HCT116 (cell line): Measurements from ENCODE around the gene PDCD1LG2. TPM values are rescaled to one million over a fixed set of nuclear protein-coding genes. Genes with fewer than 3 reads are reported as not detected.

Experiments used
- ATAC-seq: fragments of 200-7000 bp; cut with Tn5 transposase; 2 replicates; pipeline ENCODE4 v1.9.1; 2020; ENCODE audit warnings: mild to moderate bottlenecking, moderate library complexity
- BruUV-seq: library from RNA; stranded (reverse); fragments of 400-500 nt; replicated peaks from 2 replicates; lab custom pipeline; 2021; lab: Mats Ljungman, UMichigan
- CTCF ChIA-PET: fragments of 300-600 bp; sonication (Branson Sonifier 250); formaldehyde crosslinking; loops from one replicate; lab custom pipeline; 2021; ENCODE audit warnings: antibody characterized with exemption; lab: Charles Lee
- POLR2A ChIA-PET: fragments of 300-600, 350-600 bp; sonication (Branson Sonifier 250); formaldehyde crosslinking; loops from one replicate; lab custom pipeline; 2021; ENCODE audit warnings: antibody characterized with exemption; lab: Charles Lee
- RAD21 ChIA-PET, 2 experiments: fragments of 300-600 bp; sonication (Branson Sonifier 250); formaldehyde crosslinking; loops; one replicate each; lab custom pipeline; 2023; ENCODE audit warnings: low total read pairs in 2 of 2; ENCODE audit not compliant: uncharacterized antibody in 2 of 2, unreplicated experiment in 2 of 2, low non-redundant PET in 1 of 2; lab: Charles Lee
- DNase-seq: peaks from one replicate; pipeline ENCODE4 v3.0.0-alpha.2; 2010; ENCODE audit warnings: low read depth, low spot score
- H2AFZ ChIP-seq: fragments of 200-600 bp; shearing (Covaris generic), sonication (generic); 2 replicates; pipeline ENCODE4 v1.6.1; 2017; ENCODE audit warnings: low read depth, mixed run types, mixed read lengths, antibody characterized with exemption, low read length; ENCODE audit not compliant: poor library complexity, severe bottlenecking
- H3K27ac ChIP-seq: 2 replicates; pipeline ENCODE4 v1.5.1; 2012; ENCODE audit warnings: low read depth, low read length
- H3K27me3 ChIP-seq: fragments of 200-600 bp; sonication (generic); 2 replicates; pipeline ENCODE4 v1.6.1; 2016; ENCODE audit warnings: mixed run types, low read length, mixed read lengths; ENCODE audit not compliant: insufficient read depth
- H3K36me3 ChIP-seq, 2 experiments: fragments of 200-500 bp in 1 of 2; fragments of 200-600 bp in 1 of 2; sonication (Bioruptor generic) in 1 of 2; sonication (generic) in 1 of 2; 2 replicates each; pipeline versions ENCODE4 v1.5.1 to v1.6.1; 2014 to 2016; ENCODE audit warnings: low read length in 2 of 2, inconsistent platforms in 1 of 2, mixed read lengths in 1 of 2, mixed run types in 1 of 2; ENCODE audit not compliant: insufficient read depth in 2 of 2, control insufficient read depth in 1 of 2
- H3K4me1 ChIP-seq, 2 experiments: fragments of 200-600 bp in 1 of 2; sonication (generic) in 1 of 2; 2 replicates each; pipeline versions ENCODE4 v1.5.1 to v1.6.1; 2012 to 2017; ENCODE audit warnings: low read length in 2 of 2, inconsistent platforms in 1 of 2, mild to moderate bottlenecking in 1 of 2, mixed read lengths in 1 of 2, mixed run types in 1 of 2, moderate library complexity in 1 of 2; ENCODE audit not compliant: insufficient read depth in 2 of 2, control insufficient read depth in 1 of 2
- H3K4me2 ChIP-seq: fragments of 200-600 bp; sonication (generic); 2 replicates; pipeline ENCODE4 v1.6.1; 2017; ENCODE audit warnings: mixed run types, low read length, mixed read lengths
- H3K4me3 ChIP-seq, 2 experiments: fragments of 200-600 bp in 1 of 2; sonication (generic) in 1 of 2; replicated peaks in 1 of 2; 2 replicates each; pipeline ENCODE4 v1.5.1; 2011 to 2016; ENCODE audit warnings: low read length in 2 of 2, control low read depth in 1 of 2, low read depth in 1 of 2, mild to moderate bottlenecking in 1 of 2, mixed read lengths in 1 of 2, mixed run types in 1 of 2
- H3K79me2 ChIP-seq: fragments of 200-600 bp; sonication (generic); 2 replicates; pipeline ENCODE4 v1.6.1; 2017; ENCODE audit warnings: mild to moderate bottlenecking, mixed run types, low read length, moderate library complexity, mixed read lengths; ENCODE audit not compliant: insufficient read depth
- H3K9ac ChIP-seq: fragments of 200-600 bp; sonication (generic); 2 replicates; pipeline ENCODE4 v1.6.1; 2016; ENCODE audit warnings: low read length, mixed read lengths
- H3K9me2 ChIP-seq: fragments of 200-600 bp; sonication (generic), shearing (Covaris generic); 2 replicates; pipeline ENCODE4 v1.6.1; 2017; ENCODE audit warnings: mixed run types, mild to moderate bottlenecking, moderate library complexity; ENCODE audit not compliant: insufficient read depth
- H3K9me3 ChIP-seq, 2 experiments: fragments of 200-500 bp in 1 of 2; fragments of 200-600 bp in 1 of 2; sonication (Bioruptor generic) in 1 of 2; sonication (generic) in 1 of 2; 2 replicates each; pipeline ENCODE4 v1.6.1; 2014 to 2017; ENCODE audit warnings: low read length in 2 of 2, mixed read lengths in 2 of 2, inconsistent platforms in 1 of 2, low read depth in 1 of 2, mild to moderate bottlenecking in 1 of 2, mixed run types in 1 of 2, moderate library complexity in 1 of 2; ENCODE audit not compliant: control insufficient read depth in 1 of 2, insufficient read depth in 1 of 2
- H4K20me1 ChIP-seq: fragments of 200-600 bp; sonication (generic), shearing (Covaris generic); 2 replicates; pipeline ENCODE4 v1.6.1; 2017; ENCODE audit warnings: mixed run types, mild to moderate bottlenecking, moderate library complexity; ENCODE audit not compliant: insufficient read depth
- EGR1 ChIP-seq: IDR thresholded peaks from 2 replicates; pipeline ENCODE4 v1.6.1; 2012; ENCODE audit warnings: low read depth
- EZH2phosphoT487 ChIP-seq: fragments of 200-600 bp; IDR thresholded peaks from 2 replicates; pipeline ENCODE4 v1.6.1; 2018; ENCODE audit warnings: antibody characterized with exemption, borderline replicate concordance
- ZFX ChIP-seq: fragments of 450-650 bp; IDR thresholded peaks from 2 replicates; pipeline ENCODE4 v1.6.1; 2017
- ZNF274 ChIP-seq: fragments of 200-500 bp; sonication (Bioruptor generic); IDR thresholded peaks from 2 replicates; pipeline ENCODE4 v1.6.1; 2014; ENCODE audit warnings: mild to moderate bottlenecking, low read depth, low read length, inconsistent platforms
- intact Hi-C: fragments of 100-400 bp; cut with micrococcal nuclease; formaldehyde crosslinking; loops from 2 replicates; pipeline ENCODE4 v1.10.0; 2022
- total RNA-seq: library from RNA; stranded (reverse); gene quantifications from one replicate; pipeline ENCODE4 v1.2.1, GENCODE V29; 2021; ENCODE audit not compliant: unreplicated experiment

The PDCD1LG2 gene
- total RNA-seq, 1 experiment from 2014 or later, result not detected

- no peak overlapping the region for H3K9ac ChIP-seq
- no peaks in the 10 kb centered on the region for H3K79me2 ChIP-seq
- DNase-seq, result no peak
- no peak overlapping the region for H3K4me2 ChIP-seq
- TF ChIP-seq EZH2phosphoT487 (no peak), ZNF274 (no peak), EGR1 (no peak), ZFX (no peak)
- H3K36me3 ChIP-seq, result no peaks in the 10 kb centered on the region
- ChIA-PET POLR2A (no interaction called here), RAD21 (no interaction called here), CTCF (interaction anchor here (1.1 to 1.6 kb wide), 2 partner anchors 16 to 24 kb away, joined by 3 read pairs; partner anchors contain the start of gene CD274)
- no peaks in the 10 kb centered on the region for H3K9me2 ChIP-seq
- no peak overlapping the region for H3K27ac ChIP-seq
- no peak for ATAC-seq
- no peaks in the 10 kb centered on the region for H3K9me3 ChIP-seq
- intact Hi-C loops, result no loop called here
- H4K20me1 ChIP-seq, result no peaks in the 10 kb centered on the region
- H3K4me1 ChIP-seq, result no peaks in the 10 kb centered on the region
- no TSS peak for BruUV-seq
- H2AFZ ChIP-seq, result no peak overlapping the region
- no peaks in the 10 kb centered on the region for H3K27me3 ChIP-seq
- no peak overlapping the region for H3K4me3 ChIP-seq
Measured at GRCh38 chr9:5466005-5466404, 44.3 kb upstream of the PDCD1LG2 start.

GRCh38 chr9:5466766-5467165 lies 43.6 kb upstream of the PDCD1LG2 start:
- POLR2A ChIA-PET, result no interaction called here
- no peak overlapping the region for H3K4me3 ChIP-seq
- H3K9me3 ChIP-seq, result no peaks in the 10 kb centered on the region
- no peaks in the 10 kb centered on the region for H3K9me2 ChIP-seq
- no peaks in the 10 kb centered on the region for H3K4me1 ChIP-seq
- no peaks in the 10 kb centered on the region for H3K79me2 ChIP-seq
- RAD21 ChIA-PET, result no interaction called here
- ATAC-seq (no peak), DNase-seq (no peak)
- no peaks in the 10 kb centered on the region for H3K27me3 ChIP-seq
- CTCF ChIA-PET, result interaction anchor here (1.6 kb wide), 1 partner anchor 17 kb away, joined by 3 read pairs; the partner anchor contains the start of gene CD274
- no TSS peak for BruUV-seq
- H3K4me2 ChIP-seq, result no peak overlapping the region
- no peaks in the 10 kb centered on the region for H4K20me1 ChIP-seq
- intact Hi-C loops, result no loop called here
- H3K9ac ChIP-seq, result no peak overlapping the region
- H3K27ac ChIP-seq, result no peak overlapping the region
- H3K36me3 ChIP-seq, result no peaks in the 10 kb centered on the region
- no peak for TF ChIP-seq ZFX
- no peak overlapping the region for H2AFZ ChIP-seq
